Measurements from ENCODE around the gene IRS1. TPM values are rescaled to one million over a fixed set of nuclear protein-coding genes. Genes with fewer than 3 reads are reported as not detected.

IRS1 gene
- polyA plus RNA-seq, 2 of the 4 experiments (the other 2 are of a cell fraction) = 10.4 to 13.9 TPM

GRCh38 chr2:226721541-226721940 is 78.1 kb downstream of the IRS1 start:
- WGBS (ENCODE audit: missing lambda C conversion rate) = 85% methylated on average over 5 of the region's 5 CpGs
- CTCF ChIA-PET = no interaction called here

GRCh38 chr2:226720948-226721347 is 78.7 kb downstream of the IRS1 start:
- no peaks in the 10 kb centered on the region for H3K9me3 ChIP-seq
- WGBS (ENCODE audit: missing lambda C conversion rate) = 76% methylated on average over 5 of the region's 5 CpGs
- ATAC-seq (no peak), FAIRE-seq (no peak), DNase-seq (ENCODE audit: low read depth in 1 of 2, low spot score in 1 of 2) (no peak)
- POLR2A ChIA-PET = no interaction called here
- H3K4me2 ChIP-seq = no peak overlapping the region
- no peaks in the 10 kb centered on the region for H3K4me1 ChIP-seq
- no peak for TF ChIP-seq RCOR1 (IDR thresholded peaks at IDR 0.05; ENCODE audit: low read depth, low read length)
- no peak for TF ChIP-seq GATA3 (IDR thresholded peaks at IDR 0.05; ENCODE audit: borderline replicate concordance)
- TF ChIP-seq SREBF2 (IDR thresholded peaks at IDR 0.05) = no peak
- TF ChIP-seq KDM1A (IDR thresholded peaks at IDR 0.05; ENCODE audit: low read depth) = no peak
- no peak for TF ChIP-seq JUNB (IDR thresholded peaks at IDR 0.05)
- TF ChIP-seq USF2 (IDR thresholded peaks at IDR 0.05) = no peak
- TF ChIP-seq KDM5A (IDR thresholded peaks at IDR 0.05) = no peak
- no peak for TF ChIP-seq HOXA7 (CRISPR knock-in tag; IDR thresholded peaks at IDR 0.05)
- no peak for TF ChIP-seq HMGXB4 (CRISPR knock-in tag; IDR thresholded peaks at IDR 0.05; ENCODE audit: borderline replicate concordance)
- TF ChIP-seq ZFP36 (IDR thresholded peaks at IDR 0.05; ENCODE audit: borderline replicate concordance, partially characterized antibody) = no peak
- no peak for TF ChIP-seq EHF (CRISPR knock-in tag; IDR thresholded peaks at IDR 0.05)
- TF ChIP-seq MAFK (IDR thresholded peaks at IDR 0.05; ENCODE audit: partially characterized antibody) = no peak
- TF ChIP-seq FOSB (CRISPR knock-in tag; IDR thresholded peaks at IDR 0.05) = no peak
- TF ChIP-seq HDAC2 (IDR thresholded peaks at IDR 0.05) = no peak
- CTCF ChIA-PET = no interaction called here
- H3K27ac ChIP-seq = 0 out of 6 replicates have a peak overlapping the region, but pooled peaks of 1 of the 2 experiments have one; percentile 3
- H3K4me3 ChIP-seq = no peak overlapping the region

More at GRCh38 chr2:226721541-226721940, 78.1 kb downstream of the IRS1 start:
- no peak for DNase-seq (ENCODE audit: low read depth in 1 of 2, low spot score in 1 of 2)
- POLR2A ChIA-PET = no interaction called here
- Histone ChIP-seq H3K27ac (no peak overlapping the region; a peak in 1 of 6 replicates), H3K4me3 (no peak overlapping the region), H3K9me3 (no peaks in the 10 kb centered on the region), H3K4me1 (peaks cover 3% of the 10 kb centered on the region; the same call in 1 of the 3 replicates), H3K4me2 (no peak overlapping the region)
- no peak for FAIRE-seq
- TF ChIP-seq CBX8 (IDR thresholded peaks at IDR 0.05) = no peak
- TF ChIP-seq E2F6 (IDR thresholded peaks at IDR 0.05; ENCODE audit: borderline replicate concordance, low read depth) = no peak
- no peak for TF ChIP-seq KDM5A (IDR thresholded peaks at IDR 0.05)
- no peak for TF ChIP-seq ESRRA (IDR thresholded peaks at IDR 0.05; ENCODE audit: borderline replicate concordance, low read length)
- TF ChIP-seq JUN (IDR thresholded peaks at IDR 0.05) = no peak
- TF ChIP-seq KDM1A (IDR thresholded peaks at IDR 0.05; ENCODE audit: low read depth) = no peak
- TF ChIP-seq POLR2A (IDR thresholded peaks at IDR 0.05; ENCODE audit: low read length) = no peak
- no peak for TF ChIP-seq HEYL (CRISPR knock-in tag; IDR thresholded peaks at IDR 0.05)
- no peak for TF ChIP-seq PBX3 (IDR thresholded peaks at IDR 0.05)
- no peak for TF ChIP-seq RCOR1 (IDR thresholded peaks at IDR 0.05; ENCODE audit: low read depth, low read length)
- TF ChIP-seq ZFP36 (IDR thresholded peaks at IDR 0.05; ENCODE audit: borderline replicate concordance, partially characterized antibody) = no peak
- TF ChIP-seq MAZ (IDR thresholded peaks at IDR 0.05; ENCODE audit: borderline replicate concordance, low read depth, low read length) = no peak
- TF ChIP-seq HOXA7 (CRISPR knock-in tag; IDR thresholded peaks at IDR 0.05) = no peak
- no peak for TF ChIP-seq RAD21 (conservative IDR thresholded peaks at IDR 0.05 in 1 of 2, IDR thresholded peaks at IDR 0.05 in 1 of 2)
- TF ChIP-seq EHF (CRISPR knock-in tag; IDR thresholded peaks at IDR 0.05) = no peak
- no peak for ATAC-seq
